ENCODE data around the gene DNAJB6.

GRCh38 chr7:157380416-157380815 is 43.6 kb downstream of the DNAJB6 start:
- TF ChIP-seq POLR2AphosphoS5 (IDR thresholded peaks at IDR 0.05; ENCODE audit: low read depth, low read length) = no peak
- no peak for TF ChIP-seq SIN3A (IDR thresholded peaks at IDR 0.05; ENCODE audit: borderline replicate concordance, insufficient read depth, low read length)
- TF ChIP-seq TAF1 (IDR thresholded peaks at IDR 0.05; ENCODE audit: borderline replicate concordance, insufficient read depth, low read length) = no peak
- no peak for TF ChIP-seq REST (IDR thresholded peaks at IDR 0.05; ENCODE audit: insufficient read depth in 1 of 2, low read depth in 2 of 2, low read length in 2 of 2)
- TF ChIP-seq FOXP2 (optimal IDR thresholded peaks at IDR 0.05; ENCODE audit: borderline replicate concordance, extremely low read depth, extremely low read length, insufficient read depth) = no peak
